MM.1S (cell line): ENCODE results near the gene CACNA1C.

Source experiments
- CTCF ChIP-seq: fragments of 300-600 bp; sonication (generic); IDR thresholded peaks from 2 replicates; pipeline ENCODE4 v1.5.1; 2016; ENCODE audit warnings: antibody characterized with exemption, low read length, mixed read lengths
- EZH2 ChIP-seq: fragments of 300-600 bp; sonication (generic); optimal IDR thresholded peaks from 2 replicates; pipeline ENCODE3; 2017; ENCODE audit warnings: low read depth, mild to moderate bottlenecking, antibody characterized with exemption, low read length, mixed read lengths
- EZH2phosphoT487 ChIP-seq: fragments of 300-600 bp; sonication (generic); IDR thresholded peaks from 2 replicates; pipeline ENCODE4 v1.6.1; 2018; ENCODE audit warnings: antibody characterized with exemption, low read length

GRCh38 chr12:2575245-2575644, 522.5 kb downstream of the CACNA1C start:
- TF ChIP-seq CTCF (no peak), EZH2 (no peak), EZH2phosphoT487 (no peak)
